ENCODE data around the gene SELENOV.

Gene SELENOV

GRCh38 chr19:39544226-39544903 is 29.4 kb downstream of the SELENOV start:
- no peak overlapping the region for H2AFZ ChIP-seq (ENCODE audit: low read depth, low read length)
- H3K4me2 ChIP-seq (ENCODE audit: insufficient read depth, low read length): no peak overlapping the region
- H4K20me1 ChIP-seq (ENCODE audit: insufficient read depth, low read length): no peaks in the 10 kb centered on the region
- H3K27me3 ChIP-seq (ENCODE audit: insufficient read depth, low read length, poor library complexity): peaks cover 5% of the 10 kb centered on the region
- H3K36me3 ChIP-seq (ENCODE audit: insufficient read depth, low read length): no peaks in the 10 kb centered on the region
- peaks cover 7% of the 10 kb centered on the region for H3K4me1 ChIP-seq (ENCODE audit: insufficient read depth, low read length)
- DNase-seq: no peak
- H3K27ac ChIP-seq (ENCODE audit: low read length): no peak overlapping the region
- H3K9ac ChIP-seq (ENCODE audit: low read depth, low read length): no peak overlapping the region
- no peak for ATAC-seq (ENCODE audit: insufficient read depth, low read depth)
- H3K4me3 ChIP-seq (ENCODE audit: low read depth in 1 of 2, low read length in 2 of 2): no peak overlapping the region
- no peaks in the 10 kb centered on the region for H3K9me3 ChIP-seq (ENCODE audit: insufficient read depth, low read length, severe bottlenecking)
- H3K79me2 ChIP-seq (ENCODE audit: insufficient read depth, low read length): peaks cover 6% of the 10 kb centered on the region
- no peak for TF ChIP-seq CTCF (IDR thresholded peaks at IDR 0.05; ENCODE audit: borderline replicate concordance, extremely low read depth, low read length, poor library complexity, severe bottlenecking)
- no peak for TF ChIP-seq EZH2 (IDR thresholded peaks at IDR 0.05; ENCODE audit: borderline replicate concordance, low read depth, low read length, severe bottlenecking)

DNA sequence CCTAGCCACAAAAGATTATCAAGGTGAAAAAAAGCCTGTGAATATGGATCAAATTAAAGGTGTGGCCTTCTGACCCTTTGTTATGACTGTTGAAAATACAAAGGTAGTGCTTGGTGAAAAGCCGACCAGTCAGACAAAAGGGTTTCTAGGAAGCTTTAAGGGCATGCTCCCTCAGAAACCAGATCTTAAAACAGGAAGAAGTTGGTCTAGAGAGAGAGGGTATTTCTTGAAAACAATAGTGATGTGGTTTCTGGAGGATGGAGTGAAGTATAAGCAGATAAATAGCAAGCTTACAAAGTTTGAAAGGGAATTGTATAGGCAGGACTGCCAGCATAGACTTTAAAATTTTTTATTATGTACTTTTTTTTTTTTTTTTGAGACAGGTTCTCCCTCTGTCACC is 30.0 kb downstream of the SELENOV start:
- H3K9me3 ChIP-seq (ENCODE audit: insufficient read depth, low read length, severe bottlenecking): no peaks in the 10 kb centered on the region
- no peaks in the 10 kb centered on the region for H3K36me3 ChIP-seq (ENCODE audit: insufficient read depth, low read length)
- no peak overlapping the region for H3K4me2 ChIP-seq (ENCODE audit: insufficient read depth, low read length)
- TF ChIP-seq EZH2 (IDR thresholded peaks at IDR 0.05; ENCODE audit: borderline replicate concordance, low read depth, low read length, severe bottlenecking) (no peak), CTCF (IDR thresholded peaks at IDR 0.05; ENCODE audit: borderline replicate concordance, extremely low read depth, low read length, poor library complexity, severe bottlenecking) (no peak)
- no peaks in the 10 kb centered on the region for H4K20me1 ChIP-seq (ENCODE audit: insufficient read depth, low read length)
- peaks cover 7% of the 10 kb centered on the region for H3K4me1 ChIP-seq (ENCODE audit: insufficient read depth, low read length)
- no peak for DNase-seq
- H3K79me2 ChIP-seq (ENCODE audit: insufficient read depth, low read length): peaks cover under 1% of the 10 kb centered on the region; the same call in 1 of the 2 replicates
- no peak overlapping the region for H3K4me3 ChIP-seq (ENCODE audit: low read depth in 1 of 2, low read length in 2 of 2)
- no peak overlapping the region for H3K9ac ChIP-seq (ENCODE audit: low read depth, low read length)
- no peak for ATAC-seq (ENCODE audit: insufficient read depth, low read depth)
- peaks cover 5% of the 10 kb centered on the region for H3K27me3 ChIP-seq (ENCODE audit: insufficient read depth, low read length, poor library complexity)
- H3K27ac ChIP-seq (ENCODE audit: low read length): no peak overlapping the region
- H2AFZ ChIP-seq (ENCODE audit: low read depth, low read length): no peak overlapping the region

DNA sequence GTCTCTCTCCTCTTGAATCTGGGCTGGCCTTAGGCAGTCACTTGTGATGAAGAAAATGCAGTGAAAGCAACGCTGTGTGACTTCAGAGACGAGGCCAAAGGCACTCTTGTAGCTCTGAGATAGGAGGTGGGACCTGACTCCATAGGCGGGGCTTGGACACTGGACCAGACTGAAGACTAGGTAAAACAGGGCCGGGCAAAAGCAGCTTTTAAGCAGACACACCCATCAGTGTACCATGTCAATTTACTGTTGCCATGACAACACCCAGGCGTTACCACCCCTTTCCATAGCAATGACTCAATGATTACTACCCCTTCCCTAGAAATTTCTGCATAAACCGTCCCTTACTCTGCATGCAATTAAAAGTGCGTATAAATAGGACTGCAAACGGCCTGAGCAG is 31.7 kb downstream of the SELENOV start:
- no peaks in the 10 kb centered on the region for H4K20me1 ChIP-seq (ENCODE audit: insufficient read depth, low read length)
- H3K36me3 ChIP-seq (ENCODE audit: insufficient read depth, low read length): no peaks in the 10 kb centered on the region
- H3K4me2 ChIP-seq (ENCODE audit: insufficient read depth, low read length): no peak overlapping the region
- no peak overlapping the region for H3K27ac ChIP-seq (ENCODE audit: low read length)
- peaks cover 5% of the 10 kb centered on the region for H3K27me3 ChIP-seq (ENCODE audit: insufficient read depth, low read length, poor library complexity)
- no peaks in the 10 kb centered on the region for H3K9me3 ChIP-seq (ENCODE audit: insufficient read depth, low read length, severe bottlenecking)
- no peak overlapping the region for H3K4me3 ChIP-seq (ENCODE audit: low read depth in 1 of 2, low read length in 2 of 2)
- no peak for ATAC-seq (ENCODE audit: insufficient read depth, low read depth)
- TF ChIP-seq EZH2 (IDR thresholded peaks at IDR 0.05; ENCODE audit: borderline replicate concordance, low read depth, low read length, severe bottlenecking) (no peak), CTCF (IDR thresholded peaks at IDR 0.05; ENCODE audit: borderline replicate concordance, extremely low read depth, low read length, poor library complexity, severe bottlenecking) (no peak)
- no peak for DNase-seq
- H3K9ac ChIP-seq (ENCODE audit: low read depth, low read length): no peak overlapping the region
- no peaks in the 10 kb centered on the region for H3K4me1 ChIP-seq (ENCODE audit: insufficient read depth, low read length)
- no peaks in the 10 kb centered on the region for H3K79me2 ChIP-seq (ENCODE audit: insufficient read depth, low read length)
- no peak overlapping the region for H2AFZ ChIP-seq (ENCODE audit: low read depth, low read length)
